CD4-positive, alpha-beta T cell treated with Interleukin-6 for 4 hours (primary cell): ENCODE data around the gene SLC7A14.

Experiments used
- DNase-seq: peaks from one replicate; pipeline ENCODE4 v3.0.0-alpha.2; 2020; ENCODE audit warnings: mixed read lengths

SLC7A14 gene

DNA sequence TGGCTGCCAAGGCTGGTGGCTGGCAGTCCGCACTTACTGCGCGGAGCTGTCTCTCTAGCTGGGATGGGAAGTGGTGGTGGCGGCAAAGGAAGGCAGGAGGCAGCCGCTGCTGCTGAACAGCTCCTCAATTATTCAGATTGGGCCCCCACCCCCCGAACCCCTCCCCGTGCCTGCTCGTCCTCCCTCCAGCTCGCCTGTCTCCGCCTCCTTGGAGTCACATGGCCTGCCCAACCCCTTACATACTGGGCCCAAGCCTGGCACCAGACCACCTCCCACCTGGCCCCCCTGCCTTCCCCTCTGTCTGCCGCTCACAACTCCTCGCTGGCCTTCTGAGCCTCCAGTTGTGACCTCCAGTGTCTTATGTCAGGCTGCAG, at the start of gene SLC7A14:
SLC7A14 (minus strand) TSS at position 139 of the 374 bp plus-strand sequence. CDS start 59,139 bp downstream, outside the sequence.
- DNase-seq = no peak

- no peak for DNase-seq
These were observed 49.5 kb upstream of the SLC7A14 start for GRCh38 chr3:170635385-170635735.

DNA sequence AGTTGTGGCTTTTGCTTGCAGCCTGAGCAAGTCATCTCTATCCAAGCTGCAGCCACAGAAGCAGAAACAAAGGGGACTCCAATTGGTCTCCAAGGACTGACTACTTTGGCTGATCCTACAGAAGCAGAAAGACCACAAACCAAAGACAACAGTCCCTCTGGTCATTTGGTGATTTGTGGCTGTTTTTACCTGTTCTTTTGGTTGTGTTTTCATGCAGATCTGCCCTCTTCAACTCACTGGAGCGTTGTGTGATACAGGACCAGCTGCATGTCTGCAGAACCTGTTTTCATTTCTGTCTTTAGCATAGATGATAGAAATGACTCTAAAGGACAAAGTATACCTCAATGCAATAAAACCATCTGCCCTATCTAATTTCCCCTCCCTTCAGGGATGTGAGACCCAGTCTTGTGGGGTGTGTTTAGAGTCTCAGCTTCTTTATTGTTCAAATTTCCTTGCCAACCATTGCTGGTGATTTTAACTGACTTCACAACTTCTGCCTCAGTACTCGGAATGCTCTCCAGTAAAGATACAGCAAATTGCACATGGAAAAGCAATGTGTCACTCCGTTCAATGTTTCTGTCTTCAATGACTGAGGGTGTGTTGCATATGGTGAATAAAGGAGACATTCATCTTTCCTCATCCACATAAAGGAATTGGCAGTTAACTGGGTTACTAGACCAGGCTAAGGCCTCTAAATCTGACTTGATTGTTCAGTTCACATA, 48.9 kb upstream of the SLC7A14 start:
- DNase-seq = no peak

DNA sequence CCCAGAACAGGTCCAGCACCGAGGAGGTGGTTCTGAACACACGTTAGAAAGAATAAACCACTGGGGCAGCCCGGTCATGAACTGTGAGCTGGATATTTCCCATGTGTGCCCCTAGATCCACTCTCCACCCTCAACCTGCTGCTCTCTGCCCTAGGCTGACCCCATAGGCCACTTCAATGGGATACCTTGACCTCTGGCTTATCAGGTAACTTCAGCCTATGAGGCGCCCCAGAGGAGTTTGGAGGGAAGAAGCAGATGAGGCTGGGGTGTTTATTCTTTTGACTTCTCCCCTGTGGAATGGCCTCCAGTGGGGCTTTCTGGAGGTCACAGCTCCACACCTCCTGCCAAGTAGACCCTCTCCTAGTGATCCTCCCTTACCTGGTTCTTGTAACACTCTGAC, 47.7 kb upstream of the SLC7A14 start:
- no peak for DNase-seq

DNA sequence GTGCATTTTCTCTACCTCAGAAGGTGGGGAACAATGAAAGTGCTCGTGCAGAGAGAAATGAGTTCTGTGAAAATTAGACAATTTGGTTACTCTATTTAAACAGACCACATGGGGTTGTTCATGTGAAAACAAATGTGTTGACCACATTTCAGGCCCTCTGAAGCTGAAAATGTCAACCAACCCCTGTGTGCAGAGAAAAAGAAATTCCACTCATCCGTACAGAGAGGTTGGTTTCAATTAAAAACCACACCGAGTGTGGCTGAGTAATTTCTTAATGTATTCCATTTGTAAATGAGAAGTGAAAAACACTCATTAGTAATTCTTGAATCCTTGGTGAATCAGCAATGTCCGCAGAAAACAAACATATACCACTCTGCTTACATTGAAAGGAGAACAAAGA, 46.9 kb upstream of the SLC7A14 start:
- DNase-seq = no peak

GRCh38 chr3:170631755-170632488, 46.0 kb upstream of the SLC7A14 start:
- DNase-seq = no peak

GRCh38 chr3:170623524-170623923, 37.6 kb upstream of the SLC7A14 start:
- DNase-seq = no peak

- no peak for DNase-seq
These were observed 36.7 kb upstream of the SLC7A14 start for GRCh38 chr3:170622369-170623159.

DNA sequence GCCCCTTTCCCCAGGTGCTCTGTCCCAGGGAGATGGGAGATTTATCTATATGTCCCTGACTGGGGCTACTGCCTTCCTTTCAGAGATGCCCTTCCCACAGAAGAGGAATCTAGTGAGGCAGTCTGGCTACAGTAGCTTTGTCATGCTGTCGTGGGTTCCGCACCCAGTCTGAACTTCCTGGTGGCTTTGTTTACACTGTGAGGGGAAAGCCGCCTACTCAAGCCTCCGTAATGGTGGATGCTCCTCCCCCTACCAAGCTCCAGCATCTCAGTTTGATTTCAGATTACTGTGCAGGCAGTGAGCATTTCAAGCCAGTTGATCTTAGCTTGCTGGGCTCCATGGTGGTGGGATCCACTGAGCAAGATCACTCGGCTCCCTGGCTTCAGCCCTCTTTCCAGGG, 35.4 kb upstream of the SLC7A14 start:
- no peak for DNase-seq

DNA sequence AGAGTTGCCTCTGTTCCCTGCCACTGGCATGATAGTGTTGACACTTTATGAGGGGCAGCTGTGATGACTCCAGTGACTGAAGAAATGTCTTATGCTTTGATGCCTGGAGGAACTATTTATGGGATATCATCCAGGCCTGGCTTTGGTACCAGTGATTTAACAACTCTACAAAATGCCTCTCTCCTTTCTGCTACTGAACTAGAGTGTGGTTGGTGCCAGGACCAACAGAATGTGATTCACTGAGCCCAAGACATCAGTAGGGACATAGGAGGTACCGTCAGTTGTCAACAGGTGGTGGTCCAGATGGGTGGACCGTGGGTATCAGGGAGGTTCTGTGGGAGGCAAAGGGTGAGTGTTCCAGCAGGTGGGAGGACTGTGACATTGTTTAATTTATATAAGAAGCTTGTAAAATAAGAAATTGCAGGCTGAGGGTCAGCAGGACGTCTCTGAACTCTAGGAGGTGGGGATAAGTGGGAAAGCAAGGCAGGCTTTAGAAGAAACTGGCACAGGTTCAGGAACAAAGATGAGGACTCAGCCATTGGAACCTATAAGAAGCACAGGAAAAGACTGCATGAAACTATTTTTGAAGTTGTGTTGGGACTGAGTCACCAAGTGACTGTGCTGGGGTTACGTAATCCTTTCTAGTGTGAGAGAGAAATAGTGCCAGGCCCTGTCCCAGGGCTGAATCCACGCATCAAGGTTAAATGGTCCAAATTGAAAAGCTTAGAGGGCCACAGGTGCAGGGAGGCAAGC, 28.5 kb upstream of the SLC7A14 start:
- no peak for DNase-seq

DNA sequence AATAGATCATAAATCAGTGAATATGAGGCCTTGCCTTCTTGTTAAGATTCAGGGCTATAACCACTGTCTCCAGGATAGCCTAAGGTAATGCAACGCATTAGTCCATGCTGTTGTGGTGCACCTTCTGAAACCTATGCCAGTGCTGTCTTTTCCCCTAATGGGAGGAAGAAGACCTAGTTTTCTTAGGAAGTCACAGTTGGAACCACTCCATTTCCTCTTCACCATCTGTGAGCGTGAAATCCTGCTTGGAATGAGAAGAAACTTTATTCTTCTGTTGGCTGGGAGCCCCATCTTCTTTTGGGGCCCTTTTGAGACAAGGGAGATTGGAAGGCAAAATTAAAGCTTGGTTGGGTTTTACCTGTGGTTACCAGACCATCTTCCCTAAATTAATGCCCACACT, 25.9 kb upstream of the SLC7A14 start:
- DNase-seq = no peak

GRCh38 chr3:170610321-170610884, 24.5 kb upstream of the SLC7A14 start:
- no peak for DNase-seq

DNA sequence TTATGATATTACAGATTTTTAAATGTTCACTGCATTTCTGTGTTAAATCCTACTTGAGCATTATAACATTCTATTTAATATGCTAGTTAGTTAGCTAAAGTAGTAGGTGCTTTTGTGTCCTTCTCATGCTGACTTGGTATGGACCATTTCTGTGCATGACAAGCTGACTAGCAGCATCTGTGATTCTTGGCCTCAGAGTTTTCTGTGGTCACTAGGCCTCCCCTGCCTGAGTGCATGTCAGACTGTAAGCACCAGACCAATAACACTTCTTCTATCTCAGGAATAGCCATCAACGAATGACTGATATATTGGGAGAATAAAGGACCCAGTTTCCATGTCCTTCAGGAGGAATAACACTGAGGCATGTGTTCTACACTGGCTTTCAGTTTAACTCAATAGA, 22.6 kb upstream of the SLC7A14 start:
- no peak for DNase-seq

- no peak for DNase-seq
These were observed 20.8 kb upstream of the SLC7A14 start for GRCh38 chr3:170606675-170607074.

DNA sequence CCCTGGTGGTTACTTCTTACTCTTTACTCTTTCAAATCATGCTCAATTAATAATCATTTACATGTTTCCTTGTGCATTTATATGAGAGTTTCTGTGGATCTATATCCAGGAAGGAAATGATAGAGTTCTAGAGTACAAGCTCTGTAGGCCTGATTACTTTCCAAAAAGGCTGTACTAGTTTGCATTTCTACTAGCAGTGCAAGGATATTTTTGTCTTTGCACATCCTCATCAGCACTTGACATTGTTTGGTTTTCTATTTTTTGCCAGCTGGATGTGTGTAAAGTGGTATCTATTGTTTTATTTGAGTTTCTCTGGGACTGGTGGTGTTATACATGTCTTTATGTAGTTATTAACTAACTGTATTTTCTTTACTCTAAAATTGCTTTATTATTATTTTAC, 19.6 kb upstream of the SLC7A14 start:
- no peak for DNase-seq

- no peak for DNase-seq
These were observed 18.1 kb upstream of the SLC7A14 start for GRCh38 chr3:170603770-170604510.

- no peak for DNase-seq
These were observed 16.7 kb upstream of the SLC7A14 start for GRCh38 chr3:170602556-170602955.

- DNase-seq = no peak
These were observed 14.2 kb upstream of the SLC7A14 start for GRCh38 chr3:170600005-170600624.

DNA sequence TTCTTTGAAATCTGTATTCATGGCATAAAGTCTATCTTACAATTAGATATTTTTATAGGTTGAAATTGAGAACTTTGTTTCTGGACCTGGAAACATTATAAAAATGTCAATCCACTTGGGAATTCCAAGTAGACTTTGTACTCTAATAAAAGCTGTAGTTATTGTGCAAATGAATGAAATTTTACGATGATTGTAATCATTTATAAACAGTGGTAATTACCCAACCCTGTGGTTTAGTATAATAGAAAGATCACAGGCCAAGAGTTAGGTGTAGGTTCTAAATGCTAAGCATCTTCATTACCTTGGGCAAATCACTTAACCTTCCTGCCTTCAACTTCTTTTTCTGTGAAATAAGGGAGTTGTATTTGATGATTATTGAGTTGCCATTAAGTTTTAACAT, 13.2 kb upstream of the SLC7A14 start:
- no peak for DNase-seq

GRCh38 chr3:170598091-170598502, 12.2 kb upstream of the SLC7A14 start:
- DNase-seq = no peak

DNA sequence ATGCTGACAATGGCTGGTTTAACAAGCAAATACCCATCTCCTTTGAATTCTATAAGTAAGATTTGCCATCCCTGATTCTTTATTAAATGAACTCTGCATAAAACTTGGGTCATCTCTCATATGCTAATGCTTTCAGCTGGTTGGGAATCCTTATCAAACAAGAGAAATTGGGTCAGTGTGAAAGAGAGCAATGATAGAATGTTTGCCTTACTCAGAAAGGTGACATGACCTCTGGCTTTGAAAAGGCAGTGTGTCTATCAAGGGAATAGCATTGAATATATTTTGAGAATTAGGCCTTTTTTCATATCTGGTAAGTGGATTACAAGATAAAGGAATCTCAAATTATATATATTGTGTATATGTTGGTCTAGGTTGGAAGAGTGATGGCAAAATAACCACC, 8.7 kb upstream of the SLC7A14 start:
- DNase-seq = no peak

DNA sequence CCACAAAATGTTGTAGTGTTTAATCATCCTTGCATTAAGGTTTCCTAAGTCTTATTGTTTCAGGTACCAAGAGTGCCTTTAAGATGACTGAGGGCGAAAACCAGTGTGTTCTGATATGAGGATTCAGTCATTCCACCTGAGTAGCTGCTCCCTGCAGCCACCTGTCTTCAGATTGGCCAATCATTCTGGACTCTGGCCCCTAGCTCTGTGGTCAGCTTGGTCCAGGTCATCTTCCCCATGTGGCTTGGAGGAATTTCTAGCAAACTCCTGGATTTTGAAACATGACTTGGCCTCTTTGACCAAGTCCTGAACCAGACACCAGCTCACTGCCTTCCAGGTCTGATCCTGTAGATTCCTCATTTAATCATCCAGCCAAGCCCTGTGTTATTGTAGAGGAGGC, 7.8 kb upstream of the SLC7A14 start:
- no peak for DNase-seq
